Pancreas (tissue), 10 donors: ENCODE results near the gene DGKI. TPM values are rescaled to one million over a fixed set of nuclear protein-coding genes. Genes with fewer than 3 reads are reported as not detected.

Experiments used
- ATAC-seq, 4 donors: fragments of 200-7000 bp; cut with Tn5 transposase; one replicate each; pipeline versions ENCODE4 v1.8.0 to v1.9.1; 2020; ENCODE audit warnings: mild to moderate bottlenecking in 4 of 4, moderate library complexity in 4 of 4
- DNase-seq, 6 donors: peaks; one replicate each; pipeline ENCODE4 v3.0.0-alpha.2; 2020
- FAIRE-seq: peaks from 2 replicates; lab custom pipeline; 2012; peaks lifted over from hg19 to GRCh38; lab: Jason Lieb, UNC
- H3K27ac ChIP-seq, 4 donors: fragments of 200-600 bp; sonication (generic); 1 replicate in 3 of 4; 2 replicates in 1 of 4; pipeline versions ENCODE4 v1.5.0 to v1.8.0; 2020
- H3K27me3 ChIP-seq, 4 donors: fragments of 200-600 bp; one replicate each; pipeline ENCODE4 v1.8.0; 2021
- H3K36me3 ChIP-seq, 3 donors: fragments of 200-600 bp; sonication (generic) in 1 of 3; one replicate each; pipeline versions ENCODE4 v1.5.0 to v1.8.0; 2020 to 2021
- H3K4me1 ChIP-seq, 3 donors: fragments of 200-600 bp; one replicate each; pipeline ENCODE4 v1.8.0; 2021
- H3K4me3 ChIP-seq, 4 donors: fragments of 200-600 bp; sonication (generic) in 2 of 4; one replicate each; pipeline versions ENCODE4 v1.5.0 to v1.8.0; 2020 to 2021
- H3K9me3 ChIP-seq, 4 donors: fragments of 200-600 bp; one replicate each; pipeline ENCODE4 v1.8.0; 2021
- WGBS, 2 donors: extraction: QIAGEN DNeasy Blood & Tissue Kit; methylation state at CpG; one replicate each; pipeline ENCODE4 v1.1.7; 2013; 5-methylcytosine and 5-hydroxymethylcytosine counted together
- intact Hi-C, 3 donors: fragments of 100-400 bp; cut with DNase I; formaldehyde crosslinking; loops; one replicate each; pipeline versions ENCODE4 v1.11.1 to v1.14.2; 2022
- polyA plus RNA-seq, 2 donors: library from polyadenylated mRNA; stranded (reverse); fragments of 200-250 nt; gene quantifications; one replicate each; pipeline ENCODE4 v1.2.3, GENCODE V29; 2013
- total RNA-seq, 6 donors: library from RNA; stranded (reverse); fragmentation: NEBNext Ultra II Directional in 4 of 6; extraction: Animal tissue kit (Norgen Biotek cat#: 25700) in 4 of 6; gene quantifications; one replicate each; pipeline versions ENCODE4 v1.2.1 to v1.2.4, GENCODE V29; 2021 to 2023
- TF ChIP-seq, protein P1 (sequence below), 4 donors: fragments of 200-600 bp; sonication (generic) in 3 of 4; IDR thresholded peaks; one replicate each; pipeline versions ENCODE4 v1.5.0 to v1.8.0; 2021; ENCODE audit warnings: antibody characterized with exemption in 4 of 4
- donor health status: healthy with polysubstance abuse.
- donor health status: DM: no; HTN: no; CAD: no; lungs with moderate emphysema.
- donor health status: DM: no; HTN: no; CAD: no.
- donor health status: control.
- donor health status: control.
- donor health status: Bipolar disorder and iron deficiency.
- donor health status: DM: yes; HTN: yes; CAD: no.
- donor health status: DM: no; HTN: no; CAD: no.
- donor health status: DM: no; HTN: no; CAD: no.
- donor health status: DM: yes; HTN: yes; CAD: no.

Gene DGKI
- total and polyA plus RNA-seq, 8 donors, result 0.04 to 0.81 (median 0.15) TPM

- no peak for FAIRE-seq
Observed at GRCh38 chr7:137772316-137772715, 74.5 kb downstream of the DGKI start.

GRCh38 chr7:137771679-137772078, 75.1 kb downstream of the DGKI start:
- no peak for DNase-seq
- H3K4me1 ChIP-seq, result no peaks in the 10 kb centered on the region
- TF ChIP-seq, protein P1, sequence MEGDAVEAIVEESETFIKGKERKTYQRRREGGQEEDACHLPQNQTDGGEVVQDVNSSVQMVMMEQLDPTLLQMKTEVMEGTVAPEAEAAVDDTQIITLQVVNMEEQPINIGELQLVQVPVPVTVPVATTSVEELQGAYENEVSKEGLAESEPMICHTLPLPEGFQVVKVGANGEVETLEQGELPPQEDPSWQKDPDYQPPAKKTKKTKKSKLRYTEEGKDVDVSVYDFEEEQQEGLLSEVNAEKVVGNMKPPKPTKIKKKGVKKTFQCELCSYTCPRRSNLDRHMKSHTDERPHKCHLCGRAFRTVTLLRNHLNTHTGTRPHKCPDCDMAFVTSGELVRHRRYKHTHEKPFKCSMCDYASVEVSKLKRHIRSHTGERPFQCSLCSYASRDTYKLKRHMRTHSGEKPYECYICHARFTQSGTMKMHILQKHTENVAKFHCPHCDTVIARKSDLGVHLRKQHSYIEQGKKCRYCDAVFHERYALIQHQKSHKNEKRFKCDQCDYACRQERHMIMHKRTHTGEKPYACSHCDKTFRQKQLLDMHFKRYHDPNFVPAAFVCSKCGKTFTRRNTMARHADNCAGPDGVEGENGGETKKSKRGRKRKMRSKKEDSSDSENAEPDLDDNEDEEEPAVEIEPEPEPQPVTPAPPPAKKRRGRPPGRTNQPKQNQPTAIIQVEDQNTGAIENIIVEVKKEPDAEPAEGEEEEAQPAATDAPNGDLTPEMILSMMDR (IDR thresholded peaks at IDR 0.05), result no peak
- H3K36me3 ChIP-seq, result no peaks in the 10 kb centered on the region
- H3K4me3 ChIP-seq, result no peak overlapping the region
- ATAC-seq, result no peak
- no peak overlapping the region for H3K27ac ChIP-seq
- H3K27me3 ChIP-seq, result no peaks in the 10 kb centered on the region
- H3K9me3 ChIP-seq, result no peaks in the 10 kb centered on the region
- 74 to 75% methylated on average over 7 of the region's 7 CpGs for WGBS, 2 donors
- no peak for FAIRE-seq
- intact Hi-C loops, result no loop called here

More at GRCh38 chr7:137772316-137772715, 74.5 kb downstream of the DGKI start:
- ATAC-seq (no peak), DNase-seq (no peak)
- Histone ChIP-seq H3K9me3 (no peaks in the 10 kb centered on the region), H3K4me1 (no peaks in the 10 kb centered on the region), H3K4me3 (no peak overlapping the region), H3K36me3 (no peaks in the 10 kb centered on the region), H3K27ac (no peak overlapping the region), H3K27me3 (no peaks in the 10 kb centered on the region)
- intact Hi-C loops, result no loop called here
- WGBS, 2 donors, result 80 to 95% methylated on average over 3 of the region's 3 CpGs
- TF ChIP-seq, protein P1 (IDR thresholded peaks at IDR 0.05), result no peak

DNA sequence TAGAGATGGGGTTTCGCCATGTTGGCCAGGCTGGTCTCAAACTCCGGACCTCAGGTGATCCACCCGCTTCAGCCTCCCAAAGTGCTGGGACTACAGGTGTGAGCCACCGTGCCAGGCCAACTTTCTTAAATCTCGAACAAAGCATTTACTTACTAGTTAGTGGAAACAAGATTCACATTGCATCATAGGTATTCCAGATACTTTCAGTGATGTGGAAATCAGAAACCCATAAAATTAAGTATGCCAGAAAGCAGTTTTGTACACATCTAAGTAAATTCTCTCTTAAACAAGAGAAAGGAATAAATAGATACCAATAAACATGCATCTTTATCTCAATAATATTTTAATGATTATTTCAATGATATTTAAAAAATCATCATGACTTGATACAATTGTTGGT, 75.5 kb downstream of the DGKI start:
- Histone ChIP-seq H3K27me3 (no peaks in the 10 kb centered on the region), H3K4me3 (no peak overlapping the region), H3K9me3 (no peaks in the 10 kb centered on the region), H3K4me1 (no peaks in the 10 kb centered on the region), H3K27ac (no peak overlapping the region), H3K36me3 (no peaks in the 10 kb centered on the region)
- FAIRE-seq (no peak), ATAC-seq (no peak), DNase-seq (no peak)
- intact Hi-C loops, result no loop called here
- TF ChIP-seq, protein P1 (IDR thresholded peaks at IDR 0.05), result no peak
- 91 to 94% methylated on average over 5 of the region's 5 CpGs for WGBS, 2 donors

- Histone ChIP-seq H3K4me3 (no peak overlapping the region), H3K9me3 (no peaks in the 10 kb centered on the region), H3K27ac (no peak overlapping the region), H3K4me1 (no peaks in the 10 kb centered on the region), H3K36me3 (no peaks in the 10 kb centered on the region), H3K27me3 (no peaks in the 10 kb centered on the region)
- FAIRE-seq (no peak), ATAC-seq (no peak), DNase-seq (no peak)
- 70 to 78% methylated on average over 6 of the region's 6 CpGs for WGBS, 2 donors
- TF ChIP-seq, protein P1 (IDR thresholded peaks at IDR 0.05), result no peak
- intact Hi-C loops, result no loop called here
Observed at GRCh38 chr7:137768366-137768765, 78.4 kb downstream of the DGKI start.

DNA sequence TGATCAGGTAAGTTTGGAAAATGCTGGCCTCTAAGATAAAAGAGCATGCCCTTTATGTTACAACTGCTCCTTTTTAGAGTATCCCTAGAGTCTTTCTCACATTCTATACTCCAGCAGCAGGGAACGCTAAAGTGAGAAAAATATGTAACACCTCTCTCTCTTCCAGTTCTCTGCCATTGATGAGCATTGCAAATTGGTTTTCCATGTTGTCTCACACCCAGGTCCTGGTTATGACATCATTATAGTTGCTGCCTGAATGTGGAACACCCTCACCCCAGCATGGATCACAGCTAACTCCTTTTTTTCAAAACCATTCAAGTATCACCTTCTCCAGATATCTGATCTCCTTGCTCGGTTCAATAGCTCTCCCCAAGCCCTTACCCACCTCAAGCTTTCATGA, 84.4 kb downstream of the DGKI start:
- TF ChIP-seq, protein P1 (IDR thresholded peaks at IDR 0.05), result no peak
- DNase-seq (no peak), FAIRE-seq (no peak), ATAC-seq (no peak)
- no peak overlapping the region for H3K4me3 ChIP-seq
- no peak overlapping the region for H3K27ac ChIP-seq
- H3K9me3 ChIP-seq, result no peaks in the 10 kb centered on the region
- H3K4me1 ChIP-seq, result peaks cover 0 to 4% (median 0%) of the 10 kb centered on the region in 3 donors
- H3K27me3 ChIP-seq, result no peaks in the 10 kb centered on the region
- intact Hi-C loops, result no loop called here
- 80 to 88% methylated on average over 2 of the region's 2 CpGs for WGBS, 2 donors
- H3K36me3 ChIP-seq, result no peaks in the 10 kb centered on the region
